Thyroid gland (tissue), 4 donors: ENCODE data around the gene CST3. TPM values are rescaled to one million over a fixed set of nuclear protein-coding genes. Genes with fewer than 3 reads are reported as not detected.
"Not testable (repeated sequence)": the region's sequence is repeated elsewhere in the genome, so short reads cannot be mapped to it uniquely, and the experiment has no call there.

Source experiments
- DNase-seq, 2 donors: peaks; one replicate each; pipeline ENCODE4 v3.0.0-alpha.2; 2019
- H3K27ac ChIP-seq, 3 donors: fragments of 200-600 bp; sonication (generic); 1 replicate in 2 of 3; 2 replicates in 1 of 3; pipeline ENCODE4 v1.5.1; 2016 to 2019; ENCODE audit warnings: mild to moderate bottlenecking in 1 of 3, moderate library complexity in 1 of 3
- H3K27me3 ChIP-seq: fragments of 200-600 bp; sonication (generic); one replicate; pipeline ENCODE4 v1.5.1; 2019
- H3K36me3 ChIP-seq, 2 donors: fragments of 200-600 bp; sonication (generic); one replicate each; pipeline ENCODE4 v1.5.1; 2016 to 2019
- H3K4me1 ChIP-seq, 2 donors: fragments of 200-600 bp; sonication (generic); one replicate each; pipeline ENCODE4 v1.5.1; 2017 to 2019
- H3K4me3 ChIP-seq, 3 donors: fragments of 200-600 bp; sonication (generic); replicated peaks in 1 of 3; 1 replicate in 2 of 3; 2 replicates in 1 of 3; pipeline ENCODE4 v1.5.1; 2016; ENCODE audit warnings: mild to moderate bottlenecking in 1 of 3
- H3K9me3 ChIP-seq: fragments of 200-600 bp; sonication (generic); one replicate; pipeline ENCODE4 v1.5.1; 2017
- POLR2A ChIP-seq, 2 donors: fragments of 450-650 bp; IDR thresholded peaks; one replicate each; pipeline ENCODE4 v1.6.1; 2017; ENCODE audit warnings: antibody characterized with exemption in 2 of 2, mild to moderate bottlenecking in 2 of 2, moderate library complexity in 1 of 2
- WGBS, 2 donors: methylation state at CpG; one replicate each; pipeline ENCODE4 v1.1.5; 2017; 5-methylcytosine and 5-hydroxymethylcytosine counted together
- intact Hi-C: fragments of 100-400 bp; cut with DNase I; formaldehyde crosslinking; loops from one replicate; pipeline ENCODE4 v1.15.1; 2023
- total RNA-seq, 4 donors: library from RNA; depleted of rRNA; stranded (reverse); fragments of >200 nt; gene quantifications; one replicate each; pipeline ENCODE4 v1.2.3, GENCODE V29; 2016
- TF ChIP-seq, protein P1 (sequence below), 6 experiments: fragments of 200-600 bp in 3 of 6; fragments of 450-650 bp in 3 of 6; sonication (generic) in 3 of 6; IDR thresholded peaks; one replicate each; pipeline ENCODE4 v1.5.1; 2016 to 2019; ENCODE audit warnings: antibody characterized with exemption in 6 of 6, mild to moderate bottlenecking in 2 of 6, inconsistent platforms in 1 of 6, moderate library complexity in 1 of 6

The CST3 gene
- total RNA-seq, 4 donors from 2014 or later = 638 to 1,425 (median 898) TPM

DNA sequence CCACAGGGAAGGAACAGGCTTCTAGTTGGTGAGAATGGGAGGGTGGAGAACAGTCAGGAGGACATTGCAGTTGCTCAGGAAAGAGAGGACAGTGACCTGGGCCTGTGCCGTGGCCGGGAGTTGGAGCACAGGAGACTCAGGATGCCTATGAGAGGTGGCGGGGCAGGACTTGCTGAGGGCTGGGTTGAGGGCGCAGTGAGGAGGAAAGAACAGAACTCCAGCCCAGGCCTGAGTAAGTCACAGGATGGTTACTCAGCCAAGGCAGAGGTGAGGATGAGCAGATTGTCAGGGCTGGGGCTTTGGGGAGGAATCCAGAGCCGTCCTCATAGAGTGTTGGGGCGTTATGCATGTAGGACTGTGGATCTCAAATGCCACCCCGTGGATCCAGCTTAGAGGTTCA, 29.9 kb upstream of the CST3 start:
- WGBS, 2 donors = 80 to 86% methylated on average over 7 of the region's 7 CpGs
- Histone ChIP-seq H3K4me3 (no peak overlapping the region), H3K4me1 (no peaks in the 10 kb centered on the region), H3K27ac (no peak overlapping the region), H3K36me3 (no peaks in the 10 kb centered on the region), H3K27me3 (no peaks in the 10 kb centered on the region), H3K9me3 (no peaks in the 10 kb centered on the region)
- intact Hi-C loops = no loop called here
- DNase-seq = no peak
- TF ChIP-seq POLR2A (IDR thresholded peaks at IDR 0.05) = no peak
- TF ChIP-seq, protein P1, sequence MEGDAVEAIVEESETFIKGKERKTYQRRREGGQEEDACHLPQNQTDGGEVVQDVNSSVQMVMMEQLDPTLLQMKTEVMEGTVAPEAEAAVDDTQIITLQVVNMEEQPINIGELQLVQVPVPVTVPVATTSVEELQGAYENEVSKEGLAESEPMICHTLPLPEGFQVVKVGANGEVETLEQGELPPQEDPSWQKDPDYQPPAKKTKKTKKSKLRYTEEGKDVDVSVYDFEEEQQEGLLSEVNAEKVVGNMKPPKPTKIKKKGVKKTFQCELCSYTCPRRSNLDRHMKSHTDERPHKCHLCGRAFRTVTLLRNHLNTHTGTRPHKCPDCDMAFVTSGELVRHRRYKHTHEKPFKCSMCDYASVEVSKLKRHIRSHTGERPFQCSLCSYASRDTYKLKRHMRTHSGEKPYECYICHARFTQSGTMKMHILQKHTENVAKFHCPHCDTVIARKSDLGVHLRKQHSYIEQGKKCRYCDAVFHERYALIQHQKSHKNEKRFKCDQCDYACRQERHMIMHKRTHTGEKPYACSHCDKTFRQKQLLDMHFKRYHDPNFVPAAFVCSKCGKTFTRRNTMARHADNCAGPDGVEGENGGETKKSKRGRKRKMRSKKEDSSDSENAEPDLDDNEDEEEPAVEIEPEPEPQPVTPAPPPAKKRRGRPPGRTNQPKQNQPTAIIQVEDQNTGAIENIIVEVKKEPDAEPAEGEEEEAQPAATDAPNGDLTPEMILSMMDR (IDR thresholded peaks at IDR 0.05) = no peak

DNA sequence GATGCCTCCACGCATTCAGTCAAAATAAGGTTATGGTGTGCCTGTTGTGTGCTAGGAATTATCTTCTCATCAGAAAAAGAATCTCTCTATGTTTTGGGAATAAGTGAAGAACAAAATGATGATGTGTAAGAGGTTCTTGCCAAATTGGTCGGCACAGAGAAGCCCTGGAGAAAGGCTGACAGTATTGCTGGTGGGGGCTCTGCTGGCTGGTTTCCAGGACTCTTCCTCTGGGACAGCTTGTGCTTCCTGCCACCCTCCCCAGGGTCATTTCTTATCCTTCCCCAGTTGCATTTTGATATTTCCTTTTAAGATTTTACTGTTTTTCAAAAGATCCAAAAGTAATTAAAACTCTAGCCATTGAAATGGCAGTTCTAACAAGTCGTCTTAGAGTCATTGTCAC, 28.9 kb upstream of the CST3 start:
- TF ChIP-seq, protein P1 (IDR thresholded peaks at IDR 0.05) = no peak
- TF ChIP-seq POLR2A (IDR thresholded peaks at IDR 0.05) = no peak
- Histone ChIP-seq H3K4me3 (no peak overlapping the region), H3K9me3 (no peaks in the 10 kb centered on the region), H3K4me1 (no peaks in the 10 kb centered on the region), H3K27ac (no peak overlapping the region), H3K36me3 (no peaks in the 10 kb centered on the region), H3K27me3 (no peaks in the 10 kb centered on the region)
- WGBS, 2 donors = 43 to 64% methylated on average over 3 of the region's 3 CpGs
- intact Hi-C loops = no loop called here
- no peak for DNase-seq

DNA sequence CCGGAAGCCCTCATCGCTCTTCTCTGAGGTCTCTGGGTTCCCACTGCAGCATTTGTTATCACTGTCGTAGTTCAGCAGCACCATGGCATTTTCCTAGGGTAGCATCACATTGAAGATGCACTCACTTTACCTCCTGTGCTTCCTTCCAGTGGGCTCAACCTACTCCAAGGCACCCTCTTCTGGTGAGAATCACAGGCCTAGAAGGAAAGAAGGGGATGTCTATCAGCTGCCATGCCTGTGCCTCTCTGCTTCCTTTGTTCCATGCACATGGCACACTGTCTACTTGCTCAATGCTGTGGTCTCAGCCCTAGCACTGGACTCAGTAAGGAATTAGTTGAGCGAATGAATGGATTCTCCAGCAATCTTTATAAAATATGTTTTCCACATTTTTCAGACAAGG, 28.4 kb upstream of the CST3 start:
- whole genome bisulfite sequencing, 2 donors = 90 to 98% methylated on average over 4 of the region's 4 CpGs
- no peaks in the 10 kb centered on the region for H3K27me3 ChIP-seq
- TF ChIP-seq POLR2A (IDR thresholded peaks at IDR 0.05) = no peak
- TF ChIP-seq, protein P1 (IDR thresholded peaks at IDR 0.05) = no peak

GRCh38 chr20:23664954-23665353, 27.2 kb upstream of the CST3 start:
- 95 to 97% methylated on average over 3 of the region's 3 CpGs for WGBS, 2 donors
- intact Hi-C loops = no loop called here
- no peaks in the 10 kb centered on the region for H3K36me3 ChIP-seq
- H3K27ac ChIP-seq = no peak overlapping the region
- DNase-seq = no peak
- H3K27me3 ChIP-seq = no peaks in the 10 kb centered on the region
- no peaks in the 10 kb centered on the region for H3K4me1 ChIP-seq
- no peak overlapping the region for H3K4me3 ChIP-seq
- no peaks in the 10 kb centered on the region for H3K9me3 ChIP-seq
- TF ChIP-seq, protein P1 (IDR thresholded peaks at IDR 0.05) = no peak

More for the DNA sequence above, 28.4 kb upstream of the CST3 start:
- no peaks in the 10 kb centered on the region for H3K9me3 ChIP-seq
- intact Hi-C loops = no loop called here
- H3K27ac ChIP-seq = no peak overlapping the region
- no peak for DNase-seq
- H3K4me3 ChIP-seq = no peak overlapping the region
- H3K4me1 ChIP-seq = no peaks in the 10 kb centered on the region
- no peaks in the 10 kb centered on the region for H3K36me3 ChIP-seq

DNA sequence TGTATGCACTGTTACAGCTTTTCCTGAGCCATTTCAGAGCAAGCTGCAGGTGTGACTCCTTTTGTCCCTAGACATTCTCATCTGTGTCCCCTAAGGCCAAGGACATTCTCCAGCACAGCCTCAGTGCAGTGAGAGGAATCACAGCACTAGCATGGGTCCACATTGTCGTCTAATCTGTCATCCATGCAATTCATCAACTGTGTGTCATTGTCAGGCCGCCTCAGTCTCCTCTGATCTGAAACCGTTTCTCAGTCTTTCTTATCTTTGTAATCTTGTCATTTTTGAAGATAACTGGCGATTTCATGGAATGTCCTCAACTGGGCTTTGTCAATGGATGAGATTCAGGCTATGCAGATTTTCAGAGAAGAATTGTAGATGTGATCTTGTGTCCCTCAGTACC, 26.3 kb upstream of the CST3 start:
- intact Hi-C loops, DNase-seq, H3K27ac ChIP-seq, H3K36me3 ChIP-seq, H3K27me3 ChIP-seq, H3K4me1 ChIP-seq, H3K9me3 ChIP-seq, H3K4me3 ChIP-seq: not testable (repeated sequence)
- 74 to 83% methylated on average over 4 of the region's 4 CpGs for WGBS, 2 donors

GRCh38 chr20:23663180-23663579, 25.4 kb upstream of the CST3 start:
- H3K4me3 ChIP-seq = no peak overlapping the region
- DNase-seq = no peak
- TF ChIP-seq POLR2A (IDR thresholded peaks at IDR 0.05) = no peak
- TF ChIP-seq, protein P1 (IDR thresholded peaks at IDR 0.05) = no peak
- H3K9me3 ChIP-seq = no peaks in the 10 kb centered on the region
- no peaks in the 10 kb centered on the region for H3K36me3 ChIP-seq
- H3K27ac ChIP-seq = no peak overlapping the region
- intact Hi-C loops = no loop called here
- H3K27me3 ChIP-seq = no peaks in the 10 kb centered on the region
- H3K4me1 ChIP-seq = no peaks in the 10 kb centered on the region
- WGBS, 2 donors = 78 to 80% methylated on average over 6 of the region's 6 CpGs
